ENCODE data around the gene RFTN2.

DNA sequence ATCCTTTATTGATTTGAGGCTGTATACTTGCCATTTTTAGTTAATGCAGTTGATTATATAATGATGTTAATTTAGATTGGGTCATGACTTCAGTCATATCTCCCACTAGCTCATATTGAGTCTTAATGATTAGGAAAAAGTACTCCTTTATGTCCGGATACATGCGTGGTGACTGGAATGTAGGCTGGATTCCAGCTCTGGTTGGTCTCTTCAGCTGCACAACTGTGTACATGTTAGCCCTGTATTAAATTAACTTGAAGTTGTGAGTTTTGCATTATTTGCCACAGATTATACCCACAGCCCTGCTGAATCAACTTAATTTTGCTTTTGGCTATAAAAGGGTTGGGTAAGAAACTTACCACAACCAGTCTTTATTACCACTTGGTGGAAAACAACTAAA lies 137.0 kb downstream of the RFTN2 start:
- TF ChIP-seq, protein P1, sequence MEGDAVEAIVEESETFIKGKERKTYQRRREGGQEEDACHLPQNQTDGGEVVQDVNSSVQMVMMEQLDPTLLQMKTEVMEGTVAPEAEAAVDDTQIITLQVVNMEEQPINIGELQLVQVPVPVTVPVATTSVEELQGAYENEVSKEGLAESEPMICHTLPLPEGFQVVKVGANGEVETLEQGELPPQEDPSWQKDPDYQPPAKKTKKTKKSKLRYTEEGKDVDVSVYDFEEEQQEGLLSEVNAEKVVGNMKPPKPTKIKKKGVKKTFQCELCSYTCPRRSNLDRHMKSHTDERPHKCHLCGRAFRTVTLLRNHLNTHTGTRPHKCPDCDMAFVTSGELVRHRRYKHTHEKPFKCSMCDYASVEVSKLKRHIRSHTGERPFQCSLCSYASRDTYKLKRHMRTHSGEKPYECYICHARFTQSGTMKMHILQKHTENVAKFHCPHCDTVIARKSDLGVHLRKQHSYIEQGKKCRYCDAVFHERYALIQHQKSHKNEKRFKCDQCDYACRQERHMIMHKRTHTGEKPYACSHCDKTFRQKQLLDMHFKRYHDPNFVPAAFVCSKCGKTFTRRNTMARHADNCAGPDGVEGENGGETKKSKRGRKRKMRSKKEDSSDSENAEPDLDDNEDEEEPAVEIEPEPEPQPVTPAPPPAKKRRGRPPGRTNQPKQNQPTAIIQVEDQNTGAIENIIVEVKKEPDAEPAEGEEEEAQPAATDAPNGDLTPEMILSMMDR (IDR thresholded peaks at IDR 0.05; ENCODE audit: borderline replicate concordance, extremely low read depth, low read length, poor library complexity, severe bottlenecking) = no peak
- no peak for TF ChIP-seq EZH2 (IDR thresholded peaks at IDR 0.05; ENCODE audit: borderline replicate concordance, low read depth, low read length, severe bottlenecking)
